HepG2 (cell line): Measurements from ENCODE around the gene KRTCAP2.

Source experiments
- ARNT ChIP-seq: fragments of 450-650 bp; IDR thresholded peaks from 2 replicates; pipeline ENCODE4 v1.6.1; 2017
- CEBPB ChIP-seq: IDR thresholded peaks from 2 replicates; pipeline ENCODE4 v1.6.1; 2011; ENCODE audit warnings: low read depth, low read length, improper control_type of control experiment, borderline replicate concordance
- CTCF ChIP-seq: sonication (generic); formaldehyde crosslinking; IDR thresholded peaks from 2 replicates; pipeline ENCODE4 v1.5.0; 2020; ENCODE audit warnings: mild to moderate bottlenecking, missing genetic modification reagents, moderate library complexity
- NFATC3 ChIP-seq: sonication (generic); formaldehyde crosslinking; IDR thresholded peaks from 2 replicates; pipeline ENCODE4 v1.5.1; 2020; ENCODE audit warnings: mild to moderate bottlenecking, missing genetic modification reagents
- ZNF598 ChIP-seq: sonication (generic); formaldehyde crosslinking; IDR thresholded peaks from 2 replicates; pipeline ENCODE4 v1.5.1; 2020; ENCODE audit warnings: mild to moderate bottlenecking, missing genetic modification reagents, borderline replicate concordance
- TF ChIP-seq, protein P1 (sequence below): sonication (generic); formaldehyde crosslinking; IDR thresholded peaks from 2 replicates; pipeline ENCODE4 v1.4.0; 2020; ENCODE audit warnings: missing genetic modification reagents, mild to moderate bottlenecking, borderline replicate concordance

DNA sequence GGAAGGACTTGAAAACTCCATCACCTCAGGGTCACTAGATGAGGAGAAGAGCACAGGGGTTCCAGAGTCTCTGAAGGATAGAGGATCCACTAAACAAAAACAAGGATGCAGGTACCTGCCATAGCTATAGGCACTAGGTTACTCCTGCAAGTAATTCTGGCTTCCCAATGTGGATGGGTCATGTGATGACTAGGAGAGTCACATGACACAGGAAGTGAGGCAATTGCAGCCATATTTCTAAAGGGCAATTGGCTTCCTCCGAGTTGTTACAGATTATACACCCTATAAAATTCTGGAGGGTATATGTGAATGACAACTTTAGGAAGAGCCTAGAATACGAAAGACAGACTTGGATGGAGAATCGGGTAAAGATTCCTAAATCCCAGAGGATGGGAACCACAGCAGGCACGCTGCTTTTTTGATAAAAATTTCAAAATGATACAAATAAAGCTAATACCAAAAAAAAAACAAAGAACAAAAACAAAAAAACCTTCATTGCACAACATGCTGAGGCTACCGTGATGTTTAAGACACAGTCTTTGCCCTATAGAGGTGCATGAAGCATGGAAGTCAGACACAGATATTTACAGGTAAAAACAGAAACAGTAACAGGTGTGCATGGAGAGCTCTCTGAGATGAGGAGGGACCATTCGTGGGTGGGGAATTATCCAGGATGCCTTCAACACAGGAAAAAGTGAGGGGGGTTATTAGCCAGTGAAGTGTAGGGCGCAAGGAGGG is 45.9 kb upstream of the KRTCAP2 start:
- TF ChIP-seq, protein P1, sequence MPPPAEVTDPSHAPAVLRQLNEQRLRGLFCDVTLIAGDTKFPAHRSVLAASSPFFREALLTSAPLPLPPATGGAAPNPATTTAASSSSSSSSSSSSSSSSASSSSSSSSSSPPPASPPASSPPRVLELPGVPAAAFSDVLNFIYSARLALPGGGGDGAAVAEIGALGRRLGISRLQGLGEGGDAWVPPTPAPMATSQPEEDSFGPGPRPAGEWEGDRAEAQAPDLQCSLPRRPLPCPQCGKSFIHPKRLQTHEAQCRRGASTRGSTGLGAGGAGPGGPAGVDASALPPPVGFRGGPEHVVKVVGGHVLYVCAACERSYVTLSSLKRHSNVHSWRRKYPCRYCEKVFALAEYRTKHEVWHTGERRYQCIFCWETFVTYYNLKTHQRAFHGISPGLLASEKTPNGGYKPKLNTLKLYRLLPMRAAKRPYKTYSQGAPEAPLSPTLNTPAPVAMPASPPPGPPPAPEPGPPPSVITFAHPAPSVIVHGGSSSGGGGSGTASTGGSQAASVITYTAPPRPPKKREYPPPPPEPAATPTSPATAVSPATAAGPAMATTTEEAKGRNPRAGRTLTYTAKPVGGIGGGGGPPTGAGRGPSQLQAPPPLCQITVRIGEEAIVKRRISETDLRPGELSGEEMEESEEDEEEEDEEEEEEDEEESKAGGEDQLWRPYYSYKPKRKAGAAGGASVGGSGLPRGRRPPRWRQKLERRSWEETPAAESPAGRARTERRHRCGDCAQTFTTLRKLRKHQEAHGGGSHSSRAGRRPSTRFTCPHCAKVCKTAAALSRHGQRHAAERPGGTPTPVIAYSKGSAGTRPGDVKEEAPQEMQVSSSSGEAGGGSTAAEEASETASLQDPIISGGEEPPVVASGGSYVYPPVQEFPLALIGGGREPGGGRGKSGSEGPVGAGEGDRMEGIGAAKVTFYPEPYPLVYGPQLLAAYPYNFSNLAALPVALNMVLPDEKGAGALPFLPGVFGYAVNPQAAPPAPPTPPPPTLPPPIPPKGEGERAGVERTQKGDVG (CRISPR knock-in tag), result no peak
- TF ChIP-seq NFATC3 (CRISPR knock-in tag), result no peak
- TF ChIP-seq ZNF598 (CRISPR knock-in tag), result no peak
- TF ChIP-seq CEBPB, result no peak
- TF ChIP-seq CTCF (CRISPR knock-in tag), result no peak
- TF ChIP-seq ARNT, result no peak
